Activated T-cell treated with anti-CD3 and anti-CD28 coated beads, Interleukin-2, amount 50 U/mL, for 72 hours (primary cell): ENCODE data around the gene TAF1C. TPM values are rescaled to one million over a fixed set of nuclear protein-coding genes. Genes with fewer than 3 reads are reported as not detected.

Experiments
- ATAC-seq, 2 donors: fragments of 150-1000 bp; cut with Tn5 transposase; replicated peaks in 1 of 2; 2 replicates each; pipeline ENCODE4 v1.10.0; 2021; ENCODE audit warnings: moderate library complexity in 2 of 2, mild to moderate bottlenecking in 1 of 2
- DNase-seq, 2 donors: peaks; one replicate each; pipeline ENCODE4 v3.0.0; 2021 to 2022; ENCODE audit warnings: mixed read lengths in 1 of 2
- H3K27ac Mint-ChIP-seq: one replicate; pipeline ENCODE4 v1.8.0; 2022; ENCODE audit warnings: mild to moderate bottlenecking, moderate library complexity, mixed read lengths
- H3K27me3 Mint-ChIP-seq: one replicate; pipeline ENCODE4 v1.8.0; 2022; ENCODE audit warnings: low read depth, mixed read lengths
- H3K36me3 Mint-ChIP-seq, 2 donors: one replicate each; pipeline ENCODE4 v1.8.0; 2022; ENCODE audit warnings: mixed read lengths in 2 of 2, mild to moderate bottlenecking in 1 of 2; ENCODE audit not compliant: insufficient read depth in 2 of 2
- H3K4me1 Mint-ChIP-seq: one replicate; pipeline ENCODE4 v1.8.0; 2022; ENCODE audit warnings: low read depth, mixed read lengths
- H3K4me3 Mint-ChIP-seq, 2 donors: one replicate each; pipeline ENCODE4 v1.8.0; 2022; ENCODE audit warnings: mild to moderate bottlenecking in 2 of 2, mixed read lengths in 2 of 2, moderate library complexity in 2 of 2
- H3K9me3 Mint-ChIP-seq, 2 donors: one replicate each; pipeline ENCODE4 v1.8.0; 2022; ENCODE audit warnings: mixed read lengths in 2 of 2
- total RNA-seq, 2 donors: library from RNA; stranded (reverse); gene quantifications; one replicate each; pipeline ENCODE4 v1.2.3, GENCODE V29; 2022

The TAF1C gene
- 10 to 100 TPM; 41.8 to 51.3 TPM for total RNA-seq

DNA sequence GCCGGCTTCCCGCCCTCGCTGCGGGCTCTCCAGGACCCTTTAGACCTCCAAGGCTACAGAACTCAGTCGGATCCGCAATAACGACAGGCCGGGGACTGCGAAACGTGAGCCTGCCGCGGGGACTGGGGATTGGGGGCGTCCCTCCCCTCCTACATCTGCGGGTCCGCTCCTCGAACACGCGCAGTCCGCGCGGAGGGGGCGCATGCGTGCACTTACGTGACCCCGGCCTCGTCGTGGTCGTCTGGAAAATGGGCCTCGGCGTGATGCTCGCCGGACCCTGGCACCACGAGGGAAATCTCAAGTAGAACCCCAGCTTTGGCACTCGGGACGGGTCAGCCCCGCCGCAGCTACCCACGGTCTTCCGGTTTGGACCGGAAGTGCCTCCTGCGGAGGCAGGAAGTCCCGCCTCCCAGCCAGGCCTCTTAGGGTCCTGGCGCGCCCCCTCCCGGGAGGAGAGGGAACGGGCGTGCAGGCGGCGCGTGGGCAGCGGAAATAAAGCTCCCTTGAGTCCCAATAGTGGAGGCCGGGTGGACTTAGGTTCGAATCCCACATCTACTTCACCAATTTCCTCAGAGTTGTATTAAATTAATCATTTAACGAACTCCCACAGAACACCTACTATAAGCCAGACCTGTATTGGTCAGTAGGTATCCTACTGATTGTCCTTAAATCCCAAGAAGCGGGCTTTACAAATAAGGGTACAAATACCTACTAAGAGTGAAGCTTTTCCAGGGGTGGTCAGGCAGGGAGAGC lies at the start of gene TAF1C:
Gene TAF1C (minus strand): TSS at position 373 of the 753 bp plus-strand sequence. CDS start 2,069 bp downstream, outside the sequence.
- DNase-seq (peak; percentile 93 to 96), ATAC-seq (peak; percentile 97 to 98)
- Mint-ChIP-seq H3K4me3 (peak within 1 kb of the TSS; percentile 96 to 98), H3K27me3 (no peaks in the 10 kb centered on the region), H3K36me3 (peaks cover 2 to 3% of the 10 kb centered on the region in 2 donors), H3K4me1 (peaks cover 24% of the 10 kb centered on the region), H3K27ac (peak within 1 kb of the TSS; percentile 98), H3K9me3 (no peaks in the 10 kb centered on the region)

- Mint-ChIP-seq H3K36me3 (no peaks in the 10 kb centered on the region), H3K27me3 (peaks cover 8% of the 10 kb centered on the region), H3K4me3 (no peak overlapping the region), H3K9me3 (no peaks in the 10 kb centered on the region), H3K27ac (no peak overlapping the region), H3K4me1 (no peaks in the 10 kb centered on the region)
- DNase-seq (no peak), ATAC-seq (no peak)
These were observed 47.7 kb upstream of the TAF1C start for GRCh38 chr16:84234321-84235241.

DNA sequence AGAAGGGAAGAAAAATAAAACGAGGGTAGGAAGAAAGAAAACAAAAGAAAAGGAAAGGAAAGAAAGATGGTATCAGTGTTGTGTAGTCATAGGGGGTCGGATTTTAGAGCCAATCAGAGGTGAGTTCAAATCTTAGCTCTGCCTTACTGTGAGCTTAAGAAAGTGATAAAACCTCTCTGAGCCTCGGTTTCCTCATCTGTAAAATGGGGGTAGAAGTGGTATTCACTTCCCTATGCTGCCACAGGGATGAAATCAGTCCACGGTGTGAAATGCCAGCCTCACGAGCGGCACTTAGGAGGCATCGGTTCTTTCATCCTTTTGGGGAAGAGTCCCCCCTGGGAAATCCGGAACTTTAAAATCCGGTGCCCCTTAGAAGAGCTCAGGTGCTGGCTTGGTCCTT lies 46.9 kb upstream of the TAF1C start:
- no peaks in the 10 kb centered on the region for H3K36me3 Mint-ChIP-seq
- no peak overlapping the region for H3K27ac Mint-ChIP-seq
- H3K4me1 Mint-ChIP-seq, result no peaks in the 10 kb centered on the region
- DNase-seq (no peak), ATAC-seq (no peak)
- H3K4me3 Mint-ChIP-seq, result no peak overlapping the region
- H3K27me3 Mint-ChIP-seq, result peaks cover under 1% of the 10 kb centered on the region
- H3K9me3 Mint-ChIP-seq, result no peaks in the 10 kb centered on the region

DNA sequence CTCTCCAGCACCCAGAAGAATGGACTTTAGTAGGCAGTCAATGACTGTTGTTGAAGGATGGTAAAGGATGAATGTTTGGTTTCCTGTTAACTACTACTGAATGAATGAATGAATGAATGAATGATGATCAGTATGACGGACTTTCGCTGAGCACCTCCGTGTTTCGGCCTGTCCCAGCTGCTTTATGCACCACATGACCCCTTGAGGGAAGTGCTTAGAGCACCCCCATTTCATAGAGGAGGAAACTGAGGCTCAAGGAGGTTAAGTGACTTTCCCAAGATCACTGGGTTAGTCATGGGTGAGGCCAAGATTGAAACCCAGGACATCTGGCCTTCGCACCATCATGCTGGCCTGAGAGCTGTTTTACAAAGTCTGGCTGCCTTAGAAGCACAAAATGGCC lies 46.1 kb upstream of the TAF1C start:
- ATAC-seq, result no peak
- Mint-ChIP-seq H3K4me3 (no peak overlapping the region), H3K27ac (no peak overlapping the region), H3K4me1 (no peaks in the 10 kb centered on the region), H3K36me3 (no peaks in the 10 kb centered on the region), H3K27me3 (no peaks in the 10 kb centered on the region), H3K9me3 (no peaks in the 10 kb centered on the region)
- DNase-seq, result no peak

DNA sequence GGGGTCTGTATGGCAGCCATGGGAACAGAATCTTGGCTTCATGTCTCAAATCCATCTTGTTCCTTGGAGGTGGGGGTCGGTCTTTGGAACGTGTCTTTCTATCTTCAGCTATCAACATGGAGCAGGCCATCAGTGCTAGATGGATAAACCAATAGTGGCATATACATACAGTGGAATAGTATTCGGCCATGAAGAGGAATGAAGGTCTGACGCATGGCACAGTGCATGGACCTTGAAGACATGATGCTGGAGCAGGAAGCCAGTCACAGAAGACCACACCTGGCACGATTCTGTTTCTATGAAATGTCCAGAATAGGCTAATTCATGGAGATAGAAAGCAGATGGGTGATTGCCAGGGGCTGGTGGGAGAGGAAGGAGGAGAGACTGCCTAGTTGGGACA lies 45.2 kb upstream of the TAF1C start:
- no peaks in the 10 kb centered on the region for H3K9me3 Mint-ChIP-seq
- ATAC-seq (no peak), DNase-seq (no peak)
- no peaks in the 10 kb centered on the region for H3K36me3 Mint-ChIP-seq
- peaks cover 7% of the 10 kb centered on the region for H3K27me3 Mint-ChIP-seq
- H3K4me3 Mint-ChIP-seq, result no peak overlapping the region
- H3K27ac Mint-ChIP-seq, result no peak overlapping the region
- no peaks in the 10 kb centered on the region for H3K4me1 Mint-ChIP-seq

DNA sequence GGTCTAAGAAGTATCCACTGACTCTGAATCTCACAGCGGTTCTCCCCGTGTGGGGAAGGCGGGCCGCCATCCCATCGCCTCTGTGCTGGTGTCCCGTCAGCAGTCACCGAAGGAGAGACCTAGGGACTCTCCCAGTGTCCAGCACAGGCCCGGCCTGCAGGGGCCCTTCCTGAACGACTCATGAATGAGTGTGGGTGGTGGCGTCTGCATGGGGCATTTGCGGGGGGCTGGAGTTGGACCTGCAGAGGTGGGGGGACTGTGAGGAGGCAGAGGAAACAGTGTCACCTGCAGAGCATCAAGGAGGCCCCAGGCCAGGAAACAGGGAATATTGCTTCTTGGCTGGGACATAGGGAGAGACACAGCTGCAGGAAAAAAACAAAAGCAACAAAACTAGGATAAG lies 42.6 kb upstream of the TAF1C start:
- Mint-ChIP-seq H3K27ac (no peak overlapping the region), H3K4me3 (no peak overlapping the region), H3K4me1 (no peaks in the 10 kb centered on the region), H3K9me3 (no peaks in the 10 kb centered on the region), H3K36me3 (no peaks in the 10 kb centered on the region), H3K27me3 (peaks cover 14% of the 10 kb centered on the region)
- ATAC-seq, result no peak
- DNase-seq, result no peak

- Mint-ChIP-seq H3K4me1 (no peaks in the 10 kb centered on the region), H3K4me3 (no peak overlapping the region), H3K36me3 (no peaks in the 10 kb centered on the region), H3K27me3 (peaks cover 14% of the 10 kb centered on the region), H3K27ac (no peak overlapping the region), H3K9me3 (no peaks in the 10 kb centered on the region)
- ATAC-seq (no peak), DNase-seq (no peak)
These were observed 41.5 kb upstream of the TAF1C start for GRCh38 chr16:84228256-84228838.

- H3K27ac Mint-ChIP-seq, result no peak overlapping the region
- H3K9me3 Mint-ChIP-seq, result no peaks in the 10 kb centered on the region
These were observed 40.7 kb upstream of the TAF1C start for GRCh38 chr16:84227548-84227947.

GRCh38 chr16:84226026-84226425 lies 39.2 kb upstream of the TAF1C start:
- no peaks in the 10 kb centered on the region for H3K36me3 Mint-ChIP-seq
- H3K27me3 Mint-ChIP-seq, result peaks cover 14% of the 10 kb centered on the region
- no peak overlapping the region for H3K4me3 Mint-ChIP-seq
- no peaks in the 10 kb centered on the region for H3K9me3 Mint-ChIP-seq
- DNase-seq, result no peak
- H3K4me1 Mint-ChIP-seq, result no peaks in the 10 kb centered on the region
- ATAC-seq, result no peak
- H3K27ac Mint-ChIP-seq, result no peak overlapping the region

More at GRCh38 chr16:84227548-84227947, 40.7 kb upstream of the TAF1C start:
- H3K27me3 Mint-ChIP-seq, result peaks cover 14% of the 10 kb centered on the region
- ATAC-seq (no peak), DNase-seq (no peak)
- H3K4me3 Mint-ChIP-seq, result no peak overlapping the region
- H3K4me1 Mint-ChIP-seq, result no peaks in the 10 kb centered on the region
- no peaks in the 10 kb centered on the region for H3K36me3 Mint-ChIP-seq

GRCh38 chr16:84225571-84225970 lies 38.7 kb upstream of the TAF1C start:
- no peak for ATAC-seq
- H3K27ac Mint-ChIP-seq, result no peak overlapping the region
- H3K9me3 Mint-ChIP-seq, result no peaks in the 10 kb centered on the region
- H3K4me3 Mint-ChIP-seq, result no peak overlapping the region
- no peak for DNase-seq
- H3K27me3 Mint-ChIP-seq, result peaks cover 14% of the 10 kb centered on the region
- H3K36me3 Mint-ChIP-seq, result no peaks in the 10 kb centered on the region
- no peaks in the 10 kb centered on the region for H3K4me1 Mint-ChIP-seq

- ATAC-seq (no peak), DNase-seq (no peak)
- H3K27ac Mint-ChIP-seq, result no peak overlapping the region
- no peaks in the 10 kb centered on the region for H3K9me3 Mint-ChIP-seq
- H3K4me3 Mint-ChIP-seq, result no peak overlapping the region
- H3K27me3 Mint-ChIP-seq, result peaks cover 14% of the 10 kb centered on the region
- no peaks in the 10 kb centered on the region for H3K4me1 Mint-ChIP-seq
- no peaks in the 10 kb centered on the region for H3K36me3 Mint-ChIP-seq
These were observed 38.3 kb upstream of the TAF1C start for GRCh38 chr16:84225126-84225525.

GRCh38 chr16:84224554-84224953 lies 37.7 kb upstream of the TAF1C start:
- DNase-seq (no peak), ATAC-seq (no peak)
- Mint-ChIP-seq H3K27me3 (peaks cover 14% of the 10 kb centered on the region), H3K9me3 (no peaks in the 10 kb centered on the region), H3K36me3 (no peaks in the 10 kb centered on the region), H3K4me1 (no peaks in the 10 kb centered on the region), H3K4me3 (no peak overlapping the region), H3K27ac (no peak overlapping the region)

- Mint-ChIP-seq H3K9me3 (no peaks in the 10 kb centered on the region), H3K27ac (no peak overlapping the region), H3K4me3 (no peak overlapping the region), H3K36me3 (no peaks in the 10 kb centered on the region), H3K4me1 (no peaks in the 10 kb centered on the region), H3K27me3 (peaks cover 14% of the 10 kb centered on the region)
- ATAC-seq (no peak), DNase-seq (no peak)
These were observed 36.6 kb upstream of the TAF1C start for GRCh38 chr16:84223456-84223855.
